HepG2 (cell line): ENCODE results near the gene GGA3. TPM values are rescaled to one million over a fixed set of nuclear protein-coding genes. Genes with fewer than 3 reads are reported as not detected.
A peak's percentile ranks its signal among the peaks of the same experiment; 100 is the strongest.

ENCODE experiments used
- BRCA1 ChIP-seq: sonication (generic); formaldehyde crosslinking; IDR thresholded peaks from 2 replicates; pipeline ENCODE4 v1.4.0; 2020; ENCODE audit warnings: missing genetic modification reagents
- HMGA1 ChIP-seq: sonication (generic); formaldehyde crosslinking; conservative IDR thresholded peaks from 2 replicates; pipeline ENCODE4 v1.4.0; 2020; ENCODE audit warnings: missing genetic modification reagents
- RARG ChIP-seq: sonication (generic); formaldehyde crosslinking; IDR thresholded peaks from 2 replicates; pipeline ENCODE4 v1.4.0; 2020; ENCODE audit warnings: low read depth, mild to moderate bottlenecking, missing genetic modification reagents
- SETDB1 ChIP-seq: sonication (generic); formaldehyde crosslinking; IDR thresholded peaks from 2 replicates; pipeline ENCODE4 v1.5.1; 2020; ENCODE audit warnings: missing genetic modification reagents, mild to moderate bottlenecking, borderline replicate concordance
- SNAPC4 ChIP-seq: sonication (generic); formaldehyde crosslinking; IDR thresholded peaks from 2 replicates; pipeline ENCODE4 v1.4.0; 2020; ENCODE audit warnings: mild to moderate bottlenecking, missing genetic modification reagents
- SOX6 ChIP-seq, 2 experiments: fragments of 450-650 bp in 1 of 2; sonication (generic) in 1 of 2; formaldehyde crosslinking in 1 of 2; IDR thresholded peaks; 2 replicates each; pipeline versions ENCODE4 v1.4.0 to v1.6.1; 2017 to 2020; ENCODE audit warnings: antibody characterized with exemption in 1 of 2, mild to moderate bottlenecking in 1 of 2, missing genetic modification reagents in 1 of 2
- STAG1 ChIP-seq: sonication (generic); formaldehyde crosslinking; IDR thresholded peaks from 2 replicates; pipeline ENCODE4 v1.4.0; 2020; ENCODE audit warnings: missing genetic modification reagents
- THAP11 ChIP-seq: IDR thresholded peaks from 2 replicates; pipeline ENCODE4 v1.6.1; 2016; ENCODE audit warnings: missing biosample characterization, missing genetic modification reagents
- ZBTB21 ChIP-seq: sonication (generic); formaldehyde crosslinking; IDR thresholded peaks from 2 replicates; pipeline ENCODE4 v1.4.0; 2020; ENCODE audit warnings: missing genetic modification reagents
- ZBTB25 ChIP-seq: IDR thresholded peaks from 2 replicates; pipeline ENCODE4 v1.6.1; 2018; ENCODE audit warnings: missing genetic modification reagents
- ZNF205 ChIP-seq: IDR thresholded peaks from 2 replicates; pipeline ENCODE4 v1.6.1; 2018; ENCODE audit warnings: missing biosample characterization, missing genetic modification reagents
- ZNF382 ChIP-seq: sonication (generic); formaldehyde crosslinking; IDR thresholded peaks from 2 replicates; pipeline ENCODE4 v1.5.0; 2020; ENCODE audit warnings: missing genetic modification reagents, mild to moderate bottlenecking, borderline replicate concordance
- ZNF597 ChIP-seq: sonication (generic); formaldehyde crosslinking; IDR thresholded peaks from 2 replicates; pipeline ENCODE4 v1.5.0; 2020; ENCODE audit warnings: missing genetic modification reagents
- ZNF639 ChIP-seq: conservative IDR thresholded peaks from 2 replicates; pipeline ENCODE4 v1.6.1; 2018; ENCODE audit warnings: missing genetic modification reagents
- ZNF772 ChIP-seq: sonication (generic); formaldehyde crosslinking; IDR thresholded peaks from 2 replicates; pipeline ENCODE4 v1.5.0; 2020; ENCODE audit warnings: mild to moderate bottlenecking, missing genetic modification reagents
- ZUFSP ChIP-seq: sonication (generic); formaldehyde crosslinking; IDR thresholded peaks from 2 replicates; pipeline ENCODE4 v1.9.0; 2021; ENCODE audit warnings: missing genetic modification reagents, mild to moderate bottlenecking, borderline replicate concordance
- polyA plus RNA-seq, 8 experiments: library from polyadenylated mRNA; depleted of rRNA in 3 of 8; stranded (reverse) in 7 of 8; unstranded in 1 of 8; fragments of >200 nt; fragmentation: Illumina TruSeq in 4 of 8; extraction: Trizol in 4 of 8; gene quantifications; 2 replicates each; pipeline versions ENCODE4 v1.2.1 to v1.2.3, GENCODE V29; 2011 to 2016; ENCODE audit warnings: low read depth in 4 of 8, missing spikeins in 1 of 8, mixed read lengths in 1 of 8; ENCODE audit not compliant: insufficient read depth in 1 of 8
- total RNA-seq, 5 experiments: library from RNA; depleted of rRNA; stranded (reverse); fragments of >200 nt; fragmentation: Illumina TruSeq; extraction: Trizol; gene quantifications; 2 replicates each; pipeline ENCODE4 v1.2.3, GENCODE V29; 2016; ENCODE audit warnings: low read depth in 1 of 5

The GGA3 gene
- total and polyA plus RNA-seq, 2 of the 13 experiments (the other 11 are each of a cell fraction or from before 2014, with no cell fraction given) = 28.4 to 43.7 TPM

GRCh38 chr17:75267411-75268232 lies 6.2 kb upstream of the GGA3 start (continued):
- peak; percentile 63; the same call in 1 of the 2 replicates for TF ChIP-seq ZBTB25 (CRISPR knock-in tag)
- TF ChIP-seq BRCA1 (CRISPR knock-in tag) = no peak
- TF ChIP-seq ZBTB21 (CRISPR knock-in tag) = no peak
- TF ChIP-seq ZUFSP (CRISPR knock-in tag) = no peak
- TF ChIP-seq ZNF382 = no peak
- peak; percentile 81 for TF ChIP-seq STAG1 (CRISPR knock-in tag)
- no peak for TF ChIP-seq SNAPC4
- TF ChIP-seq ZNF639 (CRISPR knock-in tag) = no peak
- TF ChIP-seq RARG = no peak
- TF ChIP-seq ZNF205 (CRISPR knock-in tag) = no peak
- TF ChIP-seq SETDB1 (CRISPR knock-in tag) = no peak
- no peak for TF ChIP-seq ZNF597
- TF ChIP-seq HMGA1 (CRISPR knock-in tag) = no peak
- TF ChIP-seq ZNF772 (CRISPR knock-in tag) = peak; percentile 36; the same call in 1 of the 2 replicates
- peak; percentile 83 for TF ChIP-seq THAP11 (CRISPR knock-in tag)
- no peak for TF ChIP-seq SOX6 (IDR thresholded peaks at IDR 0.05)
- no peak; the same call in none of the 2 replicates for TF ChIP-seq SOX6 (CRISPR knock-in tag; IDR thresholded peaks at IDR 0.05)
